Measurements from ENCODE around the gene PPT2. TPM values are rescaled to one million over a fixed set of nuclear protein-coding genes. Genes with fewer than 3 reads are reported as not detected.
"Not testable (repeated sequence)": the region's sequence is repeated elsewhere in the genome, so short reads cannot be mapped to it uniquely, and the experiment has no call there.

Gene PPT2
- total RNA-seq, 1 donor from 2014 or later: 15.1 TPM

DNA sequence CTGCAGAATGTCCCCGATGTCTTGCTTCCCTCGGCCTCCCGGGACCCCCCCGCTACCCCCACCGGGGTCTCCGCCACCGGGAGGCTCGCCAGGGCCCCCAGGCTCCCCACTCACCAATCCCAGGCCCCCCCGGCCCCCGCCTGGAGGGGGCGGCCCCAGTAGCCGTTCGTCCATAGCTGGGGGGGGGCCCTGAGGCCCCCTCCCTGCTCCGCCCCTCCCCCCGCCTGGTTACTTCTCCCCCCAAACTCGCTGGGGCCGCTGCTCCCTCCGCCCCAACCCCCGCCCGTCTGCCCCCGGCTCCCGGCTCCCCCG lies 35.8 kb downstream of the PPT2 start:
- no peak for DNase-seq

- peak; percentile 88 for DNase-seq
Observed at GRCh38 chr6:32190054-32190851, 36.3 kb downstream of the PPT2 start, which contains the start of gene PBX2. Gene PBX2, minus strand, starts transcription at chr6:32190202. Its CDS starts 287 bp downstream, at chr6:32189915.

DNA sequence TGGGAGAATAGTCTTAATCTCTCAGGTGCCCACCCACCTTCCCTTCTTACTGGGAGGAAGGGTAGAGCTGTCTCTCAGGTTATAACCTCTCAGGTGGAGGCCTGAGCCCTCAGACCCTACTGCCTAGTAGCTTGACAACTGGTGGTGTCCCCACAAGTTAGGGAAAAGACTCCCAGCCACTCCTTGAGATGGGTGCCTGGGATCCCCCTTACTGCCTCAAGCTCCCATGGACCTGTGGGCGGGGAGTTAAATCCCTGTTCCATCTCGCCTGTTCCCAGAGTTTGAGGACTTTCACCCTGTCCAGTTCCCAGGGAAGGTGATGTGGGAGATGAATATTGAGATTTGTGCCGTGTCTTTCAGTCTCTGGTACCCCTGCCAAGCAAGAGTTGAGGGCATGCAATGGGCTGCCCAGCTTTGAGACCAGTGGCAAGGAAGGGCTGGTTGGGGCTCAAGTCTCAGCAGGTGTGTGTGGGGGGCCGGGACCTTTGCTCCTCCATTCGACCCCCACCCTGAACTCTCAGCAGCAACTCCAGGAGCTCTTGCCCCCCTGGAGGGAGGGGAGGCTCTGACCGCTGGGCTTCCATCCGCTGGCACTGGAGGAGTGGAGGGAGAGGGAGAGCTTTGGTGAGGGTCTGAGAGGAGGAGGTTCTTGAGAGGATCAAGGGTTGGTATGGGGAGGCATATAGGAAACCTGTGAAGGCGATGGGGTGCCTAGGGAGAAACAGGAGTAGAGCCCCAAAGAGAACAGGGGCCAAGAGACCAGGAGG lies 37.2 kb downstream of the PPT2 start:
- no peak for DNase-seq

DNA sequence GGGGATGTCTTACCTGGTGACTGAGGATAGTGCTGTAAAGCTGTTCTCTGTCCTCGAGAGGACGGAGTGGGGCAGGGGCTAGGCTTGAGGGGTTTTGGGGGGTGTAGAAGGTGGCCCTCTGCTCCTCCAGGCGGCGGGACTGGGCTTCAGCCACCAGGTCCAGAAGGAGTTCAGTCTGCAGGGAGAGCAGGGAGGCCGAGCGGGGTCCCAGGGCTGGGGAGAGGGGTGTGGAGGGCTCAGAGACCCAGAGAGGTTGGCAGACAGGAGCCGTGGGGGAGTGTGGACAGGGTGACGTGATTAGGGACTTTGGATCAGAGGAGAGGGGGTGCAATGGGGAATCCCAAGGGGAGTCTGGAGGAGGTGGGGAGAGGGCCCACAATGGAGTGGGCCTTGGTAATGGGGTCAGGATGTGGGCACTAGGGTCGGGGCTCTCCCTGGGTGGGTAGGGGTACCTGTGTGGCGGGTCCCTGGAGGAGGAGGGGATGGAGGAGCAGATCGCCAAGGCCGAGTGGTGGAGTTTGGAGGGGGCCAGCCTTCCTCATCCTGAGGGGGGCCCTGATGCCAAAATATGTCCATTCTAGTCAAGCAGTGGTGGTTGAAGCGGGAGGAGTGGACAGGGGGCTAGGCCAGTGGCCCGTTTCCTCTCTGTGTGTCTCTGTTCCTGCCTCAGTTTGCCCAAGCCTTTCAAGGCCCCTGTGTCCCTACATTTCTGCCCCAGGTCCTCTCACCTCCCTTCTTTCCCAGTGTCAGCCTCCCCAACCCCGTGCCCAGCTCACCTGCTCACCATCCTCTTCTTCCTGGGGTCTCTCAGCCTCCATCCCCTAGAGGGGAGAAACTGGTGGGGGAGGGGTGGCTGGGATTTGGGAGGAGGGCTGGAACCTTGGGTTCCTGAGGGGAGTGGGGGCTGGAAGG lies 38.0 kb downstream of the PPT2 start:
- DNase-seq: no peak

GRCh38 chr6:32192608-32193039 lies 38.7 kb downstream of the PPT2 start, which contains the start of gene GPSM3:
Gene GPSM3, minus strand, starts transcription at chr6:32192643. Its CDS starts 130 bp downstream, at chr6:32192513.
- no peak for DNase-seq

- DNase-seq: not testable (repeated sequence)
Observed at GRCh38 chr6:32193096-32193495, 39.2 kb downstream of the PPT2 start.

GRCh38 chr6:32194388-32194787 lies 40.4 kb downstream of the PPT2 start:
- DNase-seq: no peak

GRCh38 chr6:32194825-32195651 lies 41.1 kb downstream of the PPT2 start:
- no peak for DNase-seq

GRCh38 chr6:32195652-32195901 lies 41.6 kb downstream of the PPT2 start:
- DNase-seq: peak; percentile 100

DNA sequence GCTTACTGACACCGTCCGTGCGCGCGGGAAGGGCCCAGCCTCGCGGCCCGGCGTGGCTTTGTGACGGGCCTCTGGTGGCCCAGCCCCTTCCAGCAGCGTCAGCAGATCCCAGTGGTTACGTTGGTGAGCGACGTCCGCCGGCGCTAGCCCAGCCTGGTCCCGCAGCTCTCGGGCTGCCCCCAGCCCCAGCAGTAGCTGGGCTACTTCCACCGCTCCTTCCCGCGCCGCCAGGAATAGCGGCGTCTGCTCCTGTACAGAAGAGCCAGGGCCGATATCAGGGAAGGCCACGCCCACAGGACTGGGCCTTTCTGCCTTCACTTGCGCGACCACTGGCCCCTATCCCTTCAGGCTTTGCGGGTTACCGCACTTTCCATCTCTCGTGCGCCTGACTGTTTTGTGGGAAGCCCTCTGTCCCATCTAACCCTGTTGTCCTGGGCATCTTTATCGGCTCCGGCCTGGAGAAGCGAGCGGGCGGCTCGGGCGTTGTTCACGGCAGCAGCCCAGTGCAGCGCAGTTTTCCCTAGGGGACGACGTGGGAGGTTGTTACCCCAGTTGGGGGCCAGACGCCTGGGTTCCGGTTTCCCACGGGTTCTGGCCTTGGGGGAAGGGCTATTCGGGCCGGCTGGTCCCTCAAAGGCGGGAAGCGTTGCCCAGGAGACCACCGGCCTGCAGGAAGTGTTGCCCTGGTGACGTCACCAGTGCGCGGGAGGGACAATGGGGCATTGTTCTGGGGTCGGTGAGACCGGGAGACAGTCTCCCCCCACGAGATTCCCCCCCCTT lies 42.2 kb downstream of the PPT2 start:
- peak; percentile 81 for DNase-seq

- DNase-seq: peak; percentile 31
Observed at GRCh38 chr6:32196682-32197616, 43.0 kb downstream of the PPT2 start.

- no peak for DNase-seq
Observed at GRCh38 chr6:32198345-32198696, 44.4 kb downstream of the PPT2 start.

- no peak for DNase-seq
Observed at GRCh38 chr6:32198866-32199265, 44.9 kb downstream of the PPT2 start.

DNA sequence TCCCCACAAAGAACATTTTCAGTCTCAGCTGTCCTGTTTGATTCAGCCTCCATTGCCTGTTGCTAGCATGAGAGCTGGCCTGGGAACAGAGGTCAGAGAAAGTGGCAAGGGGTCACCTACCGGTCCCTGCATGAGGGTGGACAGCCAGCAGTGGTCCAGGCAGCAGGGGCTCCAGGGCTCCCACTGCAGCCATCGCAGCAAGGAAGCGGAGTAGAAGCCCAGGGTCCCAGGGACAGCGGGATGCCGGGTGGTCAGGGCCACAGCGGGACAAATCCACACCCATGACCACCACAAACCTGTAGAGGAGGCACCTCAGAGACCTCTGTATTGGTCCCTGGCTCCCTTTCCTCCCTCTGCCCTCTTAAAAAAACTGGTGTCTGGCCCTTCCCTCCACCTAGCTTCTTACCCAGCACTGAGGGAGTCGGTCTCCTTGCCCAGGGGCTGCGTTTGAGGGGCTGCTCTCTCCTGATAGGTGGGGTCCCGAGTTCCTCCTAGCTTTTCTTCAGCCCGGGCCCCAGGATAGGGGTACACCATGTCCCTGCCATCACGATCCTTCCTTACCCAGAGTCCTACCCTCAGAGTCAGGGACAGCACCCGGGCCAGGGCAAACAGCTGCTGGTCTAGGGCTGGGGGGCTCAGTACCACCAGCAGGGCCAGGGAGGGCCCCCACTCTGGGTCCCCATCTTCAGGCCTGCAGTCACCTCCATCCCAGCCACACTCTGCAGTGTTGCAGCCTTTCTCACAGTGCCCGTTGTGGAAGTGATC lies 47.0 kb downstream of the PPT2 start:
- no peak for DNase-seq

DNA sequence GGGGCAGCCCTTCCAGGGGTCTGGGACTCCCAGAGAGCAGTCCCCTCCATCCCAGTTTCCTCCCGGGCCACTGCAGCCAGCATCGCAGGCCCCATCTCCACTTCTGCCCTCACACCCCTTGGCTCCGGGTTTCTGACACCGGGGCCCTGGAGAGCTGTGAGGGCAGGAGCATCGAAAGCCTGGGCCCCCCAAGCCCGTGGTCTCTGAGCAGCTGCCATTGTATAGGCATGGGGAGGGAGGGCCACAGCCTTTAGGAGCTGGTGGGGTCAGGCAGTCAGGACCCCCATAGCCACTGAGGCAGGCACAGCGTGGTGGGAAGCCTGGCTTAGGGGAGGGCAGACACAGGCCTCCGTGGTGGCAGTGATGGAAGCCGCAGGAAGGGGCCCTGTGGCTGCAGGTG lies 48.2 kb downstream of the PPT2 start:
- DNase-seq: no peak

DNA sequence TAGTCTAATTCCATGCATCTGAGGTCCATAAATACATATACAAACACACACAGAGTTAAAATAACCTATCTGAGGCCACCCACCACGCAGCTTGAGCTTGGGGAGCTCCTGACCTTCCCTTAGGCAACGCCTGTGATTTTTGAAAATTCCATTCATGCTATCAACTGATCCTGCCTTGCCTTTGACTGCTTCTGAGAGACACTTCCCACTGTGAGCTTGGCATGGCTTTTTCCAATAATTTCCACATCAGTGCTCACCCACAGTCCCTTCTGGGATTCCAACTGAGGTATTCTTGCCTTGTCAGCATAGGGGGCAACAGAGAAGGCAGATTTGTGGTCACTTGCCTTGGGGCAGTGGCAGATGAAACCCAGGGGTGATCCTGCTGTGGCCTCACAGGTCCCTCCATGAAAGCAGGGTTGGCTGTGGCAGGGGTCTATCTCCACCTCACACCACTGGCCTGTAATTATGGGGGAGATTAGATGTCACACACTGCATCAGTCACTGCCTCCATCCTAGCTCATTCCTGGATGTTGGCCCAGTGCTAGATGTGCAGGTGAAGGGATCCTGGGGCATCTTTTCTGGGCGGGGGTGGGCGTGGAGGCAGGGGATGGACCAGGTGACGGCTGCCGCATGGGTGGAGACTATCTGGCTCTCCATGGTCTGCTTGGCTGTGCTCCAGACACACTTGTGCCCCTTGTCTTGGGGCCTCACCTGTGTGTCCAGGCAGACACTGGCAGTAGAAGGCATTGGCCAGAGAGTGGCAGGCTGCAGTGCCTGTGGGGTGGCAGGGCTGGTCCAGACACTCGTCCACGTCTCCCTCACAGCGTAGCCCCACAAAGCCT lies 49.7 kb downstream of the PPT2 start:
- DNase-seq: no peak

- no peak for DNase-seq
Observed at GRCh38 chr6:32204268-32204715, 50.4 kb downstream of the PPT2 start.

- DNase-seq: no peak
Observed at GRCh38 chr6:32208996-32209395, 55.1 kb downstream of the PPT2 start.

All from occipital lobe (tissue), 2 donors.